A549 (cell line): ENCODE results near the gene COL5A2. TPM values are rescaled to one million over a fixed set of nuclear protein-coding genes. Genes with fewer than 3 reads are reported as not detected.

Experiments used
- ATAC-seq, 2 experiments: fragments of 200-7000 bp in 1 of 2; fragments of >200 bp in 1 of 2; cut with Nextera tagmentation in 1 of 2; cut with Tn5 transposase in 1 of 2; 3 replicates each; pipeline versions ENCODE4 v1.8.0 to v1.9.1; 2018 to 2020; ENCODE audit warnings: mild to moderate bottlenecking in 1 of 2, moderate library complexity in 1 of 2
- CTCF ChIA-PET: fragments of 300-600 bp; sonication (Branson Sonifier 250); formaldehyde crosslinking; extraction: SDS; loops from one replicate; lab custom pipeline; 2021; ENCODE audit warnings: antibody characterized with exemption, inconsistent platforms; lab: Yijun Ruan, JAX
- POLR2A ChIA-PET: fragments of 350-600 bp; formaldehyde crosslinking; extraction: SDS; loops from one replicate; lab custom pipeline; 2021; ENCODE audit warnings: antibody characterized with exemption, inconsistent platforms; lab: Yijun Ruan, JAX
- DNase-seq, 2 experiments: peaks; one replicate each; pipeline versions ENCODE4 v3.0.0 to v3.0.0-alpha.2; 2011 to 2016; ENCODE audit warnings: low read depth in 1 of 2, low spot score in 1 of 2
- FAIRE-seq: peaks from 2 replicates; lab custom pipeline; 2011; peaks lifted over from hg19 to GRCh38; lab: Jason Lieb, UNC
- H3K27ac ChIP-seq, 2 experiments: fragments of >200 bp; sonication (Bioruptor Twin); formaldehyde crosslinking; 3 replicates each; pipeline ENCODE4 v1.5.1; 2016 to 2017
- H3K4me1 ChIP-seq: fragments of >200 bp; sonication (Bioruptor Twin); formaldehyde crosslinking; 3 replicates; pipeline ENCODE4 v1.6.1; 2016
- H3K4me2 ChIP-seq: fragments of >200 bp; sonication (Bioruptor Twin); formaldehyde crosslinking; 3 replicates; pipeline ENCODE4 v1.6.1; 2016
- H3K4me3 ChIP-seq: fragments of >200 bp; sonication (Bioruptor Twin); formaldehyde crosslinking; 3 replicates; pipeline ENCODE4 v1.5.1; 2016
- H3K9me3 ChIP-seq: fragments of >200 bp; sonication (Bioruptor Twin); formaldehyde crosslinking; 3 replicates; pipeline ENCODE4 v1.6.1; 2016
- ATOH8 ChIP-seq: fragments of 250-450 bp; sonication (Bioruptor Pico); IDR thresholded peaks from 2 replicates; pipeline ENCODE4 v1.5.0; 2020; ENCODE audit warnings: low read depth, mild to moderate bottlenecking, moderate library complexity
- CBX8 ChIP-seq: fragments of 200-600 bp; sonication (generic); IDR thresholded peaks from 2 replicates; pipeline ENCODE4 v1.6.1; 2016
- CHD2 ChIP-seq: fragments of 150-350 bp; IDR thresholded peaks from 2 replicates; pipeline ENCODE4 v1.6.1; 2014; ENCODE audit warnings: low read length; ENCODE audit not compliant: partially characterized antibody
- CHD4 ChIP-seq: fragments of 200-600 bp; sonication (generic); IDR thresholded peaks from 2 replicates; pipeline ENCODE4 v1.6.1; 2016; ENCODE audit warnings: antibody characterized with exemption, mild to moderate bottlenecking, borderline replicate concordance
- E2F6 ChIP-seq: IDR thresholded peaks from 2 replicates; pipeline ENCODE4 v1.6.1; 2012; ENCODE audit warnings: low read depth, borderline replicate concordance
- FOXS1 ChIP-seq: fragments of 250-450 bp; sonication (Bioruptor Pico); IDR thresholded peaks from 2 replicates; pipeline ENCODE4 v1.5.0; 2020; ENCODE audit warnings: mild to moderate bottlenecking, moderate library complexity
- HES2 ChIP-seq: fragments of >200 bp; sonication (Bioruptor Twin); formaldehyde crosslinking; IDR thresholded peaks from 2 replicates; pipeline ENCODE4 v1.6.1; 2016
- HEYL ChIP-seq: fragments of 250-450 bp; sonication (Bioruptor Pico); IDR thresholded peaks from 2 replicates; pipeline ENCODE4 v1.8.0; 2021; ENCODE audit warnings: mild to moderate bottlenecking, moderate library complexity
- HOXB5 ChIP-seq: fragments of 250-450 bp; sonication (Bioruptor Pico); IDR thresholded peaks from 2 replicates; pipeline ENCODE4 v1.5.0; 2020; ENCODE audit warnings: mild to moderate bottlenecking, moderate library complexity
- JUN ChIP-seq, 2 experiments: fragments of >200 bp; sonication (Bioruptor Twin); formaldehyde crosslinking; IDR thresholded peaks; 2 replicates in 1 of 2; 3 replicates in 1 of 2; pipeline ENCODE4 v1.6.1; 2016 to 2017
- KDM1A ChIP-seq: fragments of 200-600 bp; sonication (generic); IDR thresholded peaks from 2 replicates; pipeline ENCODE4 v1.6.1; 2016; ENCODE audit warnings: low read depth, mild to moderate bottlenecking
- MAFK ChIP-seq: fragments of 450-650 bp; IDR thresholded peaks from 2 replicates; pipeline ENCODE4 v1.6.1; 2014; ENCODE audit not compliant: partially characterized antibody
- NPAS2 ChIP-seq: fragments of 250-450 bp; sonication (Bioruptor Pico); IDR thresholded peaks from 2 replicates; pipeline ENCODE4 v1.8.0; 2022; ENCODE audit warnings: mild to moderate bottlenecking, moderate library complexity, borderline replicate concordance
- NR3C1 ChIP-seq: fragments of >200 bp; sonication (Bioruptor Twin); formaldehyde crosslinking; IDR thresholded peaks from 3 replicates; pipeline ENCODE4 v1.6.1; 2017
- RAD21 ChIP-seq, 2 experiments: fragments of >200 bp in 1 of 2; sonication (Bioruptor Twin) in 1 of 2; formaldehyde crosslinking in 1 of 2; IDR thresholded peaks in 1 of 2; conservative IDR thresholded peaks in 1 of 2; 2 replicates in 1 of 2; 3 replicates in 1 of 2; pipeline ENCODE4 v1.6.1; 2012 to 2018; ENCODE audit warnings: inconsistent platforms in 1 of 2
- SREBF2 ChIP-seq: fragments of 450-650 bp; IDR thresholded peaks from 2 replicates; pipeline ENCODE4 v1.6.1; 2014; ENCODE audit warnings: mild to moderate bottlenecking, moderate library complexity
- TP53 ChIP-seq: fragments of 250-450 bp; sonication (Bioruptor Pico); IDR thresholded peaks from 2 replicates; pipeline ENCODE4 v1.5.0; 2021; ENCODE audit warnings: mild to moderate bottlenecking, moderate library complexity
- USF2 ChIP-seq: fragments of 450-650 bp; IDR thresholded peaks from 2 replicates; pipeline ENCODE4 v1.6.1; 2014; ENCODE audit warnings: antibody characterized with exemption
- ZC3H11A ChIP-seq: fragments of 450-650 bp; IDR thresholded peaks from 2 replicates; pipeline ENCODE4 v1.6.1; 2014; ENCODE audit warnings: antibody characterized with exemption, mild to moderate bottlenecking
- WGBS: methylation state at CpG from one replicate; pipeline ENCODE4 v1.1.6; 2017; ENCODE audit errors: missing lambda C conversion rate; 5-methylcytosine and 5-hydroxymethylcytosine counted together
- polyA plus RNA-seq, 4 experiments: library from polyadenylated mRNA; depleted of rRNA in 3 of 4; stranded (reverse); fragments of >200 nt; fragmentation: RNase III in 1 of 4; extraction: RNeasy Plus Mini Kit Qiagen cat#74134 plus additional on column Dnase treatment in 1 of 4; gene quantifications; 2 replicates in 3 of 4; 3 replicates in 1 of 4; pipeline ENCODE4 v1.2.3, GENCODE V29; 2011 to 2017
- TF ChIP-seq, protein P1 (sequence below): fragments of >200 bp; sonication (Bioruptor Twin); formaldehyde crosslinking; IDR thresholded peaks from 3 replicates; pipeline ENCODE4 v1.6.1; 2016
- TF ChIP-seq, protein P2 (sequence below): IDR thresholded peaks from 2 replicates; pipeline ENCODE4 v1.6.1; 2012
- TF ChIP-seq, protein P3 (sequence below): IDR thresholded peaks from 2 replicates; pipeline ENCODE4 v1.6.1; 2012
- TF ChIP-seq, protein P4 (sequence below): fragments of 150-350 bp; IDR thresholded peaks from 2 replicates; pipeline ENCODE4 v1.6.1; 2014; ENCODE audit warnings: low read depth, mild to moderate bottlenecking, low read length

The COL5A2 gene
- polyA plus RNA-seq, 2 of the 4 experiments (the other 2 are of a cell fraction): 152 to 215 TPM

GRCh38 chr2:189020179-189020578 is 159.4 kb downstream of the COL5A2 start:
- FAIRE-seq (no peak), DNase-seq (no peak), ATAC-seq (peak; percentile 44 to 49; a peak in 4 of 6 replicates)
- ChIA-PET POLR2A (no interaction called here), CTCF (interaction anchor here (1.2 kb wide), 1 partner anchor 19 kb away, joined by 3 read pairs; no protein-coding TSS in a partner anchor)
- TF ChIP-seq CHD4: no peak
- Histone ChIP-seq H3K9me3 (no peaks in the 10 kb centered on the region), H3K27ac (no peak overlapping the region), H3K4me3 (no peak overlapping the region), H3K4me2 (no peak overlapping the region), H3K4me1 (no peaks in the 10 kb centered on the region)
- 41% methylated on average over 1 of the region's 1 CpG for WGBS

- no peak for DNase-seq
- CTCF ChIA-PET: no interaction called here
- no peak for TF ChIP-seq SREBF2
- no peak for TF ChIP-seq NPAS2 (CRISPR knock-in tag)
- TF ChIP-seq NR3C1: no peak
- no peak for TF ChIP-seq HEYL (CRISPR knock-in tag)
- TF ChIP-seq, protein P1, sequence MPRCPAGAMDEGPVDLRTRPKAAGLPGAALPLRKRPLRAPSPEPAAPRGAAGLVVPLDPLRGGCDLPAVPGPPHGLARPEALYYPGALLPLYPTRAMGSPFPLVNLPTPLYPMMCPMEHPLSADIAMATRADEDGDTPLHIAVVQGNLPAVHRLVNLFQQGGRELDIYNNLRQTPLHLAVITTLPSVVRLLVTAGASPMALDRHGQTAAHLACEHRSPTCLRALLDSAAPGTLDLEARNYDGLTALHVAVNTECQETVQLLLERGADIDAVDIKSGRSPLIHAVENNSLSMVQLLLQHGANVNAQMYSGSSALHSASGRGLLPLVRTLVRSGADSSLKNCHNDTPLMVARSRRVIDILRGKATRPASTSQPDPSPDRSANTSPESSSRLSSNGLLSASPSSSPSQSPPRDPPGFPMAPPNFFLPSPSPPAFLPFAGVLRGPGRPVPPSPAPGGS: no peak
- TF ChIP-seq CHD2: no peak
- TF ChIP-seq, protein P2, sequence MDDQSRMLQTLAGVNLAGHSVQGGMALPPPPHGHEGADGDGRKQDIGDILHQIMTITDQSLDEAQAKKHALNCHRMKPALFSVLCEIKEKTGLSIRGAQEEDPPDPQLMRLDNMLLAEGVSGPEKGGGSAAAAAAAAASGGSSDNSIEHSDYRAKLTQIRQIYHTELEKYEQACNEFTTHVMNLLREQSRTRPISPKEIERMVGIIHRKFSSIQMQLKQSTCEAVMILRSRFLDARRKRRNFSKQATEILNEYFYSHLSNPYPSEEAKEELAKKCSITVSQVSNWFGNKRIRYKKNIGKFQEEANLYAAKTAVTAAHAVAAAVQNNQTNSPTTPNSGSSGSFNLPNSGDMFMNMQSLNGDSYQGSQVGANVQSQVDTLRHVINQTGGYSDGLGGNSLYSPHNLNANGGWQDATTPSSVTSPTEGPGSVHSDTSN: no peak
- no peak for TF ChIP-seq RAD21 (conservative IDR thresholded peaks at IDR 0.05 in 1 of 2, IDR thresholded peaks at IDR 0.05 in 1 of 2)
- TF ChIP-seq, protein P3, sequence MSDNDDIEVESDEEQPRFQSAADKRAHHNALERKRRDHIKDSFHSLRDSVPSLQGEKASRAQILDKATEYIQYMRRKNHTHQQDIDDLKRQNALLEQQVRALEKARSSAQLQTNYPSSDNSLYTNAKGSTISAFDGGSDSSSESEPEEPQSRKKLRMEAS: no peak
- no peak for TF ChIP-seq MAFK
- TF ChIP-seq HES2: no peak
- FAIRE-seq: no peak
- no peak overlapping the region for H3K4me2 ChIP-seq
- H3K9me3 ChIP-seq: no peaks in the 10 kb centered on the region
- no peaks in the 10 kb centered on the region for H3K4me1 ChIP-seq
- no peak overlapping the region for H3K27ac ChIP-seq
- no peak overlapping the region for H3K4me3 ChIP-seq
- no peak for ATAC-seq
- POLR2A ChIA-PET: no interaction called here
These were observed 160.9 kb downstream of the COL5A2 start for GRCh38 chr2:189018631-189019030.

DNA sequence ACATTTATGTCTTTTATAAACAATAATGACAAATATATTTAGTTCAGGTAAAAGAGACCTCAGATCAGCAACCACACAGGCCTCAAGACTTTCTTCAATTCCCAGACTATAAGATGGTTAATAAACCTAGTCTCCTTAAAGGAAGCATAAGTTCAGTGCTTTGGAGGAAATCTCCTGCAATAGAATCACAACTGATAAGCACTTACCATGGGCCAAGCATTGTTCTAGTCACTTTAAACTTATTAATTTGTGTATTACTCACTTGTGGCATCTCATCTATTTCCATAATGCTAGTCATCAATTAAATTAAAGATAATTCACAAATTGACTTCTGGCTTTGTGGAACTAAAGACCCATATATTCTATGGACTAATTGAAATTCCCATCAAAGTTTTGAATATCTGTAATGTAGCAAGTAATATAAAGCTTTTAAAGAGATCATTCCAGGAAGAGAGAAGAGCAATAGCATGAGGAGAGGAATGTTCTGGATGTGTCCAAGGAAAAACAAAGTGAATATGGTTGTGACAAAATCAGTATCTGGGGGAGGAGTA is 163.2 kb downstream of the COL5A2 start:
- ATAC-seq (no peak), FAIRE-seq (no peak), DNase-seq (no peak)
- no peaks in the 10 kb centered on the region for H3K4me1 ChIP-seq
- TF ChIP-seq FOXS1 (CRISPR knock-in tag): no peak
- TF ChIP-seq E2F6: no peak
- no peak for TF ChIP-seq ZC3H11A
- no peak for TF ChIP-seq KDM1A
- TF ChIP-seq CHD4: no peak
- no peak for TF ChIP-seq ATOH8 (CRISPR knock-in tag)
- no peak for TF ChIP-seq CBX8
- TF ChIP-seq, protein P4, sequence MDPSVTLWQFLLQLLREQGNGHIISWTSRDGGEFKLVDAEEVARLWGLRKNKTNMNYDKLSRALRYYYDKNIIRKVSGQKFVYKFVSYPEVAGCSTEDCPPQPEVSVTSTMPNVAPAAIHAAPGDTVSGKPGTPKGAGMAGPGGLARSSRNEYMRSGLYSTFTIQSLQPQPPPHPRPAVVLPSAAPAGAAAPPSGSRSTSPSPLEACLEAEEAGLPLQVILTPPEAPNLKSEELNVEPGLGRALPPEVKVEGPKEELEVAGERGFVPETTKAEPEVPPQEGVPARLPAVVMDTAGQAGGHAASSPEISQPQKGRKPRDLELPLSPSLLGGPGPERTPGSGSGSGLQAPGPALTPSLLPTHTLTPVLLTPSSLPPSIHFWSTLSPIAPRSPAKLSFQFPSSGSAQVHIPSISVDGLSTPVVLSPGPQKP: no peak
- TF ChIP-seq TP53 (CRISPR knock-in tag): no peak
- no peak for TF ChIP-seq JUN (IDR thresholded peaks at IDR 0.05)
- TF ChIP-seq HOXB5 (CRISPR knock-in tag): no peak
- no peak for TF ChIP-seq USF2
- H3K27ac ChIP-seq: no peak overlapping the region
- no peak overlapping the region for H3K4me2 ChIP-seq
- POLR2A ChIA-PET: no interaction called here
- no peak overlapping the region for H3K4me3 ChIP-seq
- CTCF ChIA-PET: no interaction called here
- no peaks in the 10 kb centered on the region for H3K9me3 ChIP-seq
